Suprapubic skin (tissue), 4 donors: ENCODE data around the gene ZRANB1. TPM values are rescaled to one million over a fixed set of nuclear protein-coding genes. Genes with fewer than 3 reads are reported as not detected.

Experiments used
- DNase-seq, 2 donors: peaks; one replicate each; pipeline ENCODE4 v3.0.0-alpha.2; 2019; ENCODE audit warnings: low spot score in 2 of 2
- H3K27ac ChIP-seq: fragments of 200-600 bp; sonication (generic); one replicate; pipeline ENCODE4 v1.5.1; 2019
- H3K27me3 ChIP-seq: fragments of 200-600 bp; sonication (generic); one replicate; pipeline ENCODE4 v1.5.1; 2019
- H3K36me3 ChIP-seq: fragments of 200-600 bp; sonication (generic); one replicate; pipeline ENCODE4 v1.5.1; 2019
- H3K4me1 ChIP-seq: fragments of 200-600 bp; sonication (generic); one replicate; pipeline ENCODE4 v1.5.1; 2019
- H3K4me3 ChIP-seq: fragments of 200-600 bp; sonication (generic); one replicate; pipeline ENCODE4 v1.5.1; 2019; ENCODE audit warnings: mild to moderate bottlenecking
- H3K9me3 ChIP-seq: fragments of 200-600 bp; sonication (generic); one replicate; pipeline ENCODE4 v1.5.1; 2019
- EP300 ChIP-seq: sonication (generic); formaldehyde crosslinking; IDR thresholded peaks from one replicate; pipeline ENCODE4 v1.6.1; 2017; ENCODE audit warnings: antibody characterized with exemption
- POLR2A ChIP-seq, 2 donors: fragments of 450-650 bp; IDR thresholded peaks; one replicate each; pipeline ENCODE4 v1.6.1; 2017; ENCODE audit warnings: antibody characterized with exemption in 2 of 2, mild to moderate bottlenecking in 2 of 2, moderate library complexity in 2 of 2
- POLR2AphosphoS5 ChIP-seq, 3 donors: sonication (generic); formaldehyde crosslinking; IDR thresholded peaks; one replicate each; pipeline ENCODE4 v1.6.1; 2017; ENCODE audit warnings: antibody characterized with exemption in 3 of 3
- WGBS: methylation state at CpG from one replicate; pipeline ENCODE4 v1.1.5; 2018; 5-methylcytosine and 5-hydroxymethylcytosine counted together
- total RNA-seq, 4 donors: library from RNA; depleted of rRNA; stranded (reverse); fragments of >200 nt; gene quantifications; one replicate each; pipeline ENCODE4 v1.1.0, GENCODE V29; 2016
- TF ChIP-seq, protein P1 (sequence below), 2 donors: fragments of 200-600 bp in 1 of 2; fragments of 450-650 bp in 1 of 2; sonication (generic) in 1 of 2; IDR thresholded peaks; one replicate each; pipeline ENCODE4 v1.5.1; 2016 to 2019; ENCODE audit warnings: antibody characterized with exemption in 2 of 2, mild to moderate bottlenecking in 1 of 2, moderate library complexity in 1 of 2

The ZRANB1 gene
- total RNA-seq, 4 donors from 2014 or later, result 21.2 to 37.9 (median 30.2) TPM

DNA sequence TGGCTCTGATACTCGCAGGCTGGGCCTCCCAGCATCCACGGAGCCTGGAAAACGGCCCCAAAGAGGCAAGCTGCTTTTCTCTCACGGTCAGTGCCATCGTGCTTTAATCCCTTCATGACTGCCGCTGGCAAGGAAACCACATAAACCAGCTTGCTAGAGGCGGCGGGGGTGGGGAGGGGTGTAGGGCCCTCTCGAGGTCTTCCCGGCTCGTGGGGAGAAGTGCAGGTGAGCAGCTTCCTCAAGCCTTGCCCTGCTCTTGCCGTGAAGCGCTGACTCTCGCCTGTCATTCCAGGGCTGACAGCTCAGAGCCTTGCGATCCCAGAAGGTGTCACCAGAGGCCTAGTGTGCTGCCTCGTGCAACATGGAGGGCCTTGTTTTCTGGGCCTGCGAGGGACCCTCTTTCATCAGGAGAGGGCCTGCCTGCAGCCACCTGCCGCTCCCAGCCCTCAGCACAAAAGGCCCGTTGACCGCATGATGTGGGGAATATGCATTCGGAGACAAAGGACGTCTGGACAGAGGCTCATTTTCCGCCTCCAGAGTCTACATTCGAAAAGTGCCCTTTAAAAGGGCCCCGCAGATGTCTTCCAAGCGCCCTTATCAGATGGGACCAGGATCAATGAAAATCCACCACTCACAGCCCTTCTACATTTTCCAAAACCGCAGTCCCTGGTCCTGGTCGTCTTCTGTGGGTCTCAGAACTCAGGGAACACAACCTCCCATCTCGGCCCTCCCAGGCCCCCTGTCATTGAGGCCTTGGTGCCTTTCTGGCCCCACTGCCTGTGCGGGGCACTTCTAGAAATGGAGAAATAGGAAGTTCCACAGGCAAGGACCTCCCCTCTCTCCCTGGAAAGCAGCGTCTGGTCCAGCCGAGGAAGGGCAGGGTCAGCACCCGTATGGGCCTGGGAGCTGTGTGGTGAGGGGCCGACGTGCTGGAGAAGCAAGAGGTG lies 58.7 kb downstream of the ZRANB1 start:
- Histone ChIP-seq H3K4me1 (peaks cover 43% of the 10 kb centered on the region), H3K27ac (peak overlapping the region; percentile 74)
- DNase-seq, result peak; percentile 63 to 80

DNA sequence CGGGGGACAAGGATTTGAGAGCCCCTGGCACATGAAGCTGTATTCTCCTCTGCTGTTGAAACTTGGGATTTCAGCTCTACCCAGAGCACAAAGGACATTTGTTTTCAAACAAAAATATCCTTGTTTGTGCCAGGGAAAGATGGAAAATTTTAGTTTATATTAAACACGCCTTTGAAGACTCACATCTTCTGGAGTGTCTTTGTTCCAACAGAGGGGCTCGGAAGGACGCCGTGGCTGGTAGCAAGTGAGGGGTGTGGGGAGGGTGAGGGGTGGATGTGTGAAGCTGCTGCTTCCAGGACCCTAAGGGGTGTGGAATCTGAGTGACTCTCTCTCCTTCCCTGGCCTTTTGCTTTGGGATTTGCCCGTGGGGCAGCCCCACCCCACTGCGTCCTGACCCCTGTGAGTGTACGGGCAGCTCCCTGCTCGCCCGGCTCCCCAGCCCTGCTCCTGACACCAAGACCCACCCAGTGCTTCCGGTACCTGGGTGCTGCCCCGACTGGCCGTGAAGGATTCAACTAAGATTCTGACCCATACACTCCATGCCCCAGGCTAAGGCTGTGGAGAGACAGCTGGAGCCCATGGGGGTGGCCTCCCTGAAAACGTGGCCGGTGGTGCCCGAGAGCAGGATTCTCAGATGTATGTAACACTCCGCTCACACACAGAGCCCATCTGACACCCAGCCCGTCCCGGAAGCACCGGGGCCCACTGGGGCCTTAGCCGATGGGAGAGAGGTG lies 59.6 kb downstream of the ZRANB1 start:
- no peaks in the 10 kb centered on the region for H3K27me3 ChIP-seq
- peaks cover 60% of the 10 kb centered on the region for H3K36me3 ChIP-seq
- H3K9me3 ChIP-seq, result no peaks in the 10 kb centered on the region
- no peak for TF ChIP-seq POLR2AphosphoS5 (IDR thresholded peaks at IDR 0.05)
- peaks cover 43% of the 10 kb centered on the region for H3K4me1 ChIP-seq
- DNase-seq, result peak; percentile 67 to 80
- 65% methylated on average over 20 of the region's 21 CpGs for WGBS
- peak overlapping the region; percentile 74 for H3K27ac ChIP-seq
- H3K4me3 ChIP-seq, result no peak overlapping the region

More for the DNA sequence above, 58.7 kb downstream of the ZRANB1 start:
- WGBS, result 71% methylated on average over 15 of the region's 35 CpGs
- TF ChIP-seq POLR2AphosphoS5 (IDR thresholded peaks at IDR 0.05) (no peak), POLR2A (IDR thresholded peaks at IDR 0.05) (no peak), EP300 (no peak)
- TF ChIP-seq, protein P1, sequence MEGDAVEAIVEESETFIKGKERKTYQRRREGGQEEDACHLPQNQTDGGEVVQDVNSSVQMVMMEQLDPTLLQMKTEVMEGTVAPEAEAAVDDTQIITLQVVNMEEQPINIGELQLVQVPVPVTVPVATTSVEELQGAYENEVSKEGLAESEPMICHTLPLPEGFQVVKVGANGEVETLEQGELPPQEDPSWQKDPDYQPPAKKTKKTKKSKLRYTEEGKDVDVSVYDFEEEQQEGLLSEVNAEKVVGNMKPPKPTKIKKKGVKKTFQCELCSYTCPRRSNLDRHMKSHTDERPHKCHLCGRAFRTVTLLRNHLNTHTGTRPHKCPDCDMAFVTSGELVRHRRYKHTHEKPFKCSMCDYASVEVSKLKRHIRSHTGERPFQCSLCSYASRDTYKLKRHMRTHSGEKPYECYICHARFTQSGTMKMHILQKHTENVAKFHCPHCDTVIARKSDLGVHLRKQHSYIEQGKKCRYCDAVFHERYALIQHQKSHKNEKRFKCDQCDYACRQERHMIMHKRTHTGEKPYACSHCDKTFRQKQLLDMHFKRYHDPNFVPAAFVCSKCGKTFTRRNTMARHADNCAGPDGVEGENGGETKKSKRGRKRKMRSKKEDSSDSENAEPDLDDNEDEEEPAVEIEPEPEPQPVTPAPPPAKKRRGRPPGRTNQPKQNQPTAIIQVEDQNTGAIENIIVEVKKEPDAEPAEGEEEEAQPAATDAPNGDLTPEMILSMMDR (IDR thresholded peaks at IDR 0.05), result no peak
- Histone ChIP-seq H3K9me3 (no peaks in the 10 kb centered on the region), H3K27me3 (no peaks in the 10 kb centered on the region), H3K36me3 (peaks cover 62% of the 10 kb centered on the region), H3K4me3 (no peak overlapping the region)

DNA sequence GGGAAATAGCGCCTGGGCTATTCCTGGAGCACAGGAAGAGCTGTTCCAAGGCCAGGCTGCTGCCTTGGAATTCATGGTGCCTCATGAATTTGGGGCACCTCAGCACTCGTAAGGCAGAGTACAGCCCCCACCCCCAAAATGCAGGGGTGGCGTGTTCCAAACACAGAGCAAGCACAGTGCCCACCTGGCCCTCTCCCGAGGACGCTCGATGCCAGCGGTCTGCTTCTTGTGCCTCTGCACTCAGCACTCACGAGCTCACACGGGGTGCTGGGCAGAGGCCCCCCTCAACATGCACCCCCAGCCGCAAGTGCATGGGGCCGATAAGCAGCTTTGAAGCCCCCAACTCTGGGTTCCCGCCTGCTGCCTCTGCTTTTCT lies 60.1 kb downstream of the ZRANB1 start:
- Histone ChIP-seq H3K4me1 (peaks cover 48% of the 10 kb centered on the region), H3K36me3 (peaks cover 54% of the 10 kb centered on the region), H3K27me3 (no peaks in the 10 kb centered on the region), H3K4me3 (no peak overlapping the region), H3K9me3 (no peaks in the 10 kb centered on the region), H3K27ac (peak overlapping the region; percentile 74)
- 86% methylated on average over 1 of the region's 12 CpGs for WGBS
- peak in 1 of 2 donors; percentile 62 for DNase-seq
- TF ChIP-seq, protein P1 (IDR thresholded peaks at IDR 0.05), result no peak
- TF ChIP-seq POLR2A (IDR thresholded peaks at IDR 0.05) (no peak), POLR2AphosphoS5 (IDR thresholded peaks at IDR 0.05) (no peak), EP300 (no peak)

DNA sequence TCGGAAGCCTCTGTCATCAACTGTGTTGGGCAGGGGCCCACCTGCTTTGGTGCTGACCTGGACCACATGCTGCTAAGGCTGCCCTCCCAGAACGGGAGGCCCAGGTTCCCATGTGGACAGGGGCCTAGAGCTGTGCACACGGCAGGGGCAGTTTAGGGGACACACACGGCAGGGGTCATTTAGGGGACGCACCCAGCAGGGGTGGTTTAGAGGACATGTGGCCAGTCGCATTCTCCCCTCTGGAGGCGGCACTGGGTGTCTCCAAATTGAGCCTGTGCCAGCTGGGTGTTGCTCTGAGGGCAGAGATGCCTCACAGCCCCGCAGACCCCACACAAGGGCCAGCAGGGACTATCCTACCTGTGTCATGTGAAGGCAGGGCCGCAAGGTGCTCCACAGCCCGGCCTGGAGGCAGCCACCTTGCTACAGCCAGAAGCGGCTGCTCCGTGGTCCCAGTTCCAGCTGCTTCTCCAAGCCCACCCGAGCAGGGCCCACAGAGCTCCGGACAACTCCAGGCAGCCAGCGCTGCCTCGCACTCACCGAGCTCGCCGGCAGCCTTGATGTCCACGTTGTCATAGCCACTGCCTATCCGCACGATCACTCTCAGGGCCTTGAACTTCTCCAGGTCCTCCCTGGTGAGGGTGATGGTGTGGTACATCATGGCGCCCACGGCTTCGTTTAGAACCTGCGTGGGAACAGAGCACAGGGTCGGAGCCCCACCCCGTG lies 60.7 kb downstream of the ZRANB1 start:
- 86% methylated on average over 9 of the region's 28 CpGs for WGBS
- Histone ChIP-seq H3K27ac (peak overlapping the region; percentile 74), H3K4me3 (no peak overlapping the region), H3K4me1 (peaks cover 53% of the 10 kb centered on the region), H3K9me3 (no peaks in the 10 kb centered on the region), H3K36me3 (peaks cover 49% of the 10 kb centered on the region), H3K27me3 (no peaks in the 10 kb centered on the region)
- TF ChIP-seq EP300 (no peak), POLR2A (IDR thresholded peaks at IDR 0.05) (no peak), POLR2AphosphoS5 (IDR thresholded peaks at IDR 0.05) (no peak)
- TF ChIP-seq, protein P1 (IDR thresholded peaks at IDR 0.05), result no peak
- DNase-seq, result peak; percentile 53 to 72

DNA sequence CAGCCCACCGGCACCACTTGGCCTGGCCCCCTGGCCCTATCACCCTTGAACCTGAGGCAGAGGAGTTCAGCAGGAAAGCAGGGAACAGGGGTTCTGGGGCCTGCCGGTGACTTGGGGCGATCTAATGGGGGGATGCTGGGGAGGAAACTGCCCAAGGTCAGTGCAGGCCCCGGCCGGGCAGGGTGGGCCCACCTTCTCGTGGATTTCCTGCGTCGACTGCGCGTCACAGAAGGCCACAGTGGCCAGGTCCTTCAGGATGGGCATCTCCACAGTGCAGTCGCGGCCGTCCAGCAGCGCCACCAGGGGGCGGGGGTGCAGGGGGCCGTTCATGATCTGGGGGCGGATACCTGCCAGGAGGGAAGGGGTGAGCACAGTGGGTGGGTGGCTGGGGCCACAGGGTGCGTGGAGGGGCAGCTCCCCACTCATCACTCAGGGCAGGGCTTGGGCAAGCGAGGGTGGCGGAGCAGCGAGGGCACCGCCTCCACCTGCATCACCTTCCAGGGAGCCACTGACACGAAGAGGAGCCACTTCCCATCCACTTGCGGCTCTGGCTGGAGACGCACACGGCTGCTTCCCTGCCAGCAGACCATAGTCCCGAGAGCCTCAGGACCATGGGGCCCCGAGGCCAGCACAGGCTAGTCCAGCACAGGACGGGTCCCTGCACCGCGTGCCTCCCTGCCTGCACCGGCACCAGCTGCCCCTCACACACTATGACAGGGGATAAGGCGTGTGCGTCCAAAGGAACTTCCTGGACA lies 61.4 kb downstream of the ZRANB1 start:
- peaks cover 41% of the 10 kb centered on the region for H3K36me3 ChIP-seq
- peaks cover 61% of the 10 kb centered on the region for H3K4me1 ChIP-seq
- no peaks in the 10 kb centered on the region for H3K27me3 ChIP-seq
- WGBS, result 98% methylated on average over 8 of the region's 34 CpGs
- H3K9me3 ChIP-seq, result no peaks in the 10 kb centered on the region
- no peak overlapping the region for H3K27ac ChIP-seq
- no peak overlapping the region for H3K4me3 ChIP-seq
- TF ChIP-seq POLR2AphosphoS5 (IDR thresholded peaks at IDR 0.05) (no peak), EP300 (no peak), POLR2A (IDR thresholded peaks at IDR 0.05) (no peak)
- TF ChIP-seq, protein P1 (IDR thresholded peaks at IDR 0.05), result no peak
- DNase-seq, result peak; percentile 54 to 70
